CD4-positive, alpha-beta T cell treated with Interleukin-2 at 100 ng/mL for 4 hours (primary cell): ENCODE measurements around the gene NDST1.

Experiments used
- DNase-seq: peaks from one replicate; pipeline ENCODE4 v3.0.0-alpha.2; 2020; ENCODE audit warnings: low spot score

NDST1 gene

GRCh38 chr5:150587856-150588595, 80.1 kb downstream of the NDST1 start:
- no peak for DNase-seq

- no peak for DNase-seq
These were observed 80.6 kb downstream of the NDST1 start for GRCh38 chr5:150588596-150588890.

- DNase-seq = no peak
These were observed 82.1 kb downstream of the NDST1 start for GRCh38 chr5:150589862-150590601.

GRCh38 chr5:150590979-150591695, 83.2 kb downstream of the NDST1 start:
- no peak for DNase-seq

- DNase-seq = no peak
These were observed 85.7 kb downstream of the NDST1 start for GRCh38 chr5:150593593-150593992.

GRCh38 chr5:150593996-150594395, 86.1 kb downstream of the NDST1 start:
- DNase-seq = no peak

- no peak for DNase-seq
These were observed 87.6 kb downstream of the NDST1 start for GRCh38 chr5:150595466-150596031.

GRCh38 chr5:150596313-150596712, 88.4 kb downstream of the NDST1 start:
- no peak for DNase-seq

- DNase-seq = no peak
These were observed 88.9 kb downstream of the NDST1 start for GRCh38 chr5:150596826-150597225.

- DNase-seq = no peak
These were observed 90.1 kb downstream of the NDST1 start for GRCh38 chr5:150598006-150598405.

- DNase-seq = no peak
These were observed 90.9 kb downstream of the NDST1 start for GRCh38 chr5:150598821-150599273.

GRCh38 chr5:150599281-150599680, 91.3 kb downstream of the NDST1 start:
- DNase-seq = no peak

- no peak for DNase-seq
These were observed 92.1 kb downstream of the NDST1 start for GRCh38 chr5:150599917-150600511.

GRCh38 chr5:150600616-150601490, 92.9 kb downstream of the NDST1 start:
- DNase-seq = no peak

- DNase-seq = no peak
These were observed 93.8 kb downstream of the NDST1 start for GRCh38 chr5:150601491-150602345.

- no peak for DNase-seq
These were observed 95.1 kb downstream of the NDST1 start for GRCh38 chr5:150603052-150603451.

GRCh38 chr5:150603491-150603890, 95.6 kb downstream of the NDST1 start:
- no peak for DNase-seq

GRCh38 chr5:150604010-150604409, 96.1 kb downstream of the NDST1 start:
- DNase-seq = no peak

GRCh38 chr5:150604894-150605440, 97.0 kb downstream of the NDST1 start:
- no peak for DNase-seq

- DNase-seq = no peak
These were observed 97.6 kb downstream of the NDST1 start for GRCh38 chr5:150605546-150605945.
